Fibroblast of gingiva (primary cell): ENCODE results near the gene DENND1A.
"Not testable (repeated sequence)": the region's sequence is repeated elsewhere in the genome, so short reads cannot be mapped to it uniquely, and the experiment has no call there.

Experiments
- DNase-seq: peaks from one replicate; pipeline ENCODE4 v3.0.0-alpha.2; 2011; ENCODE audit warnings: low read depth

Gene DENND1A

GRCh38 chr9:123432331-123433236 is 497.3 kb downstream of the DENND1A start:
- no peak for DNase-seq

GRCh38 chr9:123431581-123431980 is 498.3 kb downstream of the DENND1A start:
- DNase-seq: no peak

- not testable (repeated sequence) for DNase-seq
Observed at GRCh38 chr9:123428450-123428849, 501.5 kb downstream of the DENND1A start.

- DNase-seq: no peak
Observed at GRCh38 chr9:123426406-123426805, 503.5 kb downstream of the DENND1A start.

- no peak for DNase-seq
Observed at GRCh38 chr9:123425836-123426365, 504.0 kb downstream of the DENND1A start.

- DNase-seq: no peak
Observed at GRCh38 chr9:123425261-123425821, 504.6 kb downstream of the DENND1A start.

GRCh38 chr9:123424552-123425225 is 505.2 kb downstream of the DENND1A start:
- DNase-seq: no peak

GRCh38 chr9:123424131-123424530 is 505.8 kb downstream of the DENND1A start:
- DNase-seq: no peak

GRCh38 chr9:123423311-123423640 is 506.6 kb downstream of the DENND1A start:
- DNase-seq: no peak

GRCh38 chr9:123422635-123423310 is 507.2 kb downstream of the DENND1A start:
- no peak for DNase-seq

GRCh38 chr9:123421801-123422455 is 508.0 kb downstream of the DENND1A start:
- DNase-seq: no peak

GRCh38 chr9:123421186-123421585 is 508.7 kb downstream of the DENND1A start:
- no peak for DNase-seq

GRCh38 chr9:123420592-123421111 is 509.3 kb downstream of the DENND1A start:
- DNase-seq: no peak

- DNase-seq: no peak
Observed at GRCh38 chr9:123419721-123420591, 510.0 kb downstream of the DENND1A start.

GRCh38 chr9:123419091-123419490 is 510.8 kb downstream of the DENND1A start:
- no peak for DNase-seq

GRCh38 chr9:123418506-123418905 is 511.4 kb downstream of the DENND1A start:
- DNase-seq: no peak

GRCh38 chr9:123418052-123418430 is 511.9 kb downstream of the DENND1A start:
- DNase-seq: no peak

- no peak for DNase-seq
Observed at GRCh38 chr9:123417289-123418051, 512.5 kb downstream of the DENND1A start.

GRCh38 chr9:123416176-123416575 is 513.8 kb downstream of the DENND1A start:
- no peak for DNase-seq
